Right lobe of liver (tissue), 6 donors: ENCODE results near the gene P4HA2. TPM values are rescaled to one million over a fixed set of nuclear protein-coding genes. Genes with fewer than 3 reads are reported as not detected.

Experiments
- ATAC-seq, 4 donors: fragments of 200-7000 bp; cut with Tn5 transposase; one replicate each; pipeline ENCODE4 v1.9.1; 2020; ENCODE audit warnings: mild to moderate bottlenecking in 4 of 4, moderate library complexity in 4 of 4
- DNase-seq, 3 donors: peaks; one replicate each; pipeline ENCODE4 v3.0.0-alpha.2; 2020
- H3K27ac ChIP-seq, 3 donors: fragments of 200-600 bp; one replicate each; pipeline ENCODE4 v1.8.0; 2022
- H3K27me3 ChIP-seq, 2 donors: fragments of 200-600 bp; one replicate each; pipeline ENCODE4 v1.8.0; 2022
- H3K36me3 ChIP-seq, 4 donors: fragments of 200-600 bp; sonication (generic) in 1 of 4; one replicate each; pipeline versions ENCODE4 v1.5.1 to v1.8.0; 2017 to 2022; ENCODE audit warnings: control low read depth in 1 of 4
- H3K4me1 ChIP-seq, 4 donors: fragments of 200-600 bp; sonication (generic) in 1 of 4; one replicate each; pipeline versions ENCODE4 v1.5.1 to v1.8.0; 2017 to 2022; ENCODE audit warnings: control low read depth in 1 of 4
- H3K4me3 ChIP-seq, 3 donors: fragments of 200-600 bp; one replicate each; pipeline ENCODE4 v1.8.0; 2022
- H3K9me3 ChIP-seq, 4 donors: fragments of 200-600 bp; sonication (generic) in 1 of 4; one replicate each; pipeline versions ENCODE4 v1.5.1 to v1.8.0; 2017 to 2022; ENCODE audit warnings: control low read depth in 1 of 4
- CTCF ChIP-seq, 4 donors: fragments of 200-600 bp in 3 of 4; fragments of 450-650 bp in 1 of 4; IDR thresholded peaks; one replicate each; pipeline versions ENCODE4 v1.5.1 to v1.8.0; 2016 to 2022; ENCODE audit warnings: antibody characterized with exemption in 4 of 4, mild to moderate bottlenecking in 2 of 4
- POLR2A ChIP-seq: fragments of 450-650 bp; IDR thresholded peaks from one replicate; pipeline ENCODE4 v1.6.1; 2017; ENCODE audit warnings: antibody characterized with exemption, mild to moderate bottlenecking
- WGBS: methylation state at CpG from one replicate; pipeline ENCODE4 v1.1.6; 2018; ENCODE audit warnings: low coverage, low lambda C conversion rate; ENCODE audit not compliant: insufficient coverage; ENCODE audit errors: missing lambda C conversion rate; 5-methylcytosine and 5-hydroxymethylcytosine counted together
- intact Hi-C, 2 donors: fragments of 100-400 bp; cut with DNase I; formaldehyde crosslinking; loops; one replicate each; pipeline versions ENCODE4 v1.11.2 to v1.14.1; 2022
- total RNA-seq, 6 experiments: library from RNA; depleted of rRNA in 2 of 6; stranded (reverse); fragments of >200 nt in 2 of 6; fragmentation: NEBNext Ultra II Directional in 3 of 6; extraction: Animal tissue kit (Norgen Biotek cat#: 25700) in 3 of 6; gene quantifications; one replicate each; pipeline versions ENCODE4 v1.1.0 to v1.2.4, GENCODE V29; 2016 to 2023
- donor health status: DM: no; HTN: yes; CAD: no.
- donor health status: DM: no; HTN: no; CAD: no.
- donor health status: DM: no; HTN: no; CAD: no.
- donor health status: DM: no; HTN: yes; CAD: no.
- donor health status: DM: no; HTN: yes; CAD: no.

The P4HA2 gene
- total RNA-seq, 6 experiments from 2014 or later, result 11.5 to 23.2 (median 16.5) TPM

- Histone ChIP-seq H3K9me3 (no peaks in the 10 kb centered on the region), H3K4me3 (no peak overlapping the region), H3K27ac (no peak overlapping the region), H3K4me1 (no peaks in the 10 kb centered on the region), H3K27me3 (no peaks in the 10 kb centered on the region), H3K36me3 (peaks cover 0 to 15% (median 0%) of the 10 kb centered on the region in 4 donors)
- intact Hi-C loops, result no loop called here
- ATAC-seq (no peak), DNase-seq (peak in 1 of 3 donors; percentile 22)
- TF ChIP-seq CTCF (IDR thresholded peaks at IDR 0.05) (no peak), POLR2A (no peak)
- WGBS, result 77% methylated on average over 8 of the region's 9 CpGs
Observed at GRCh38 chr5:132209131-132209530, 18.5 kb downstream of the P4HA2 start.

- Histone ChIP-seq H3K27ac (no peak overlapping the region), H3K4me1 (peaks cover 0 to 7% (median 0%) of the 10 kb centered on the region in 4 donors), H3K9me3 (no peaks in the 10 kb centered on the region), H3K36me3 (peaks cover 0 to 6% (median 0%) of the 10 kb centered on the region in 4 donors), H3K27me3 (no peaks in the 10 kb centered on the region), H3K4me3 (no peak overlapping the region)
- intact Hi-C loops, result no loop called here
- DNase-seq, result peak in 1 of 3 donors; percentile 23
- 92% methylated on average over 5 of the region's 5 CpGs for WGBS
- ATAC-seq, result no peak
- no peak for TF ChIP-seq CTCF (IDR thresholded peaks at IDR 0.05)
- TF ChIP-seq POLR2A, result no peak
Observed at GRCh38 chr5:132207778-132208177, 19.9 kb downstream of the P4HA2 start.

- intact Hi-C loops, result no loop called here
- ATAC-seq, result no peak
- DNase-seq, result no peak
- peaks cover 0 to 4% (median 0%) of the 10 kb centered on the region in 4 donors for H3K36me3 ChIP-seq
- no peaks in the 10 kb centered on the region for H3K27me3 ChIP-seq
- H3K27ac ChIP-seq, result no peak overlapping the region
- H3K4me3 ChIP-seq, result no peak overlapping the region
- no peaks in the 10 kb centered on the region for H3K9me3 ChIP-seq
- peaks cover 0 to 7% (median 0%) of the 10 kb centered on the region in 4 donors for H3K4me1 ChIP-seq
- TF ChIP-seq POLR2A, result no peak
- TF ChIP-seq CTCF (IDR thresholded peaks at IDR 0.05), result no peak
Observed at GRCh38 chr5:132206782-132207181, 20.9 kb downstream of the P4HA2 start.

GRCh38 chr5:132205385-132206125 is 22.1 kb downstream of the P4HA2 start:
- TF ChIP-seq CTCF (IDR thresholded peaks at IDR 0.05) (no peak), POLR2A (no peak)
- Histone ChIP-seq H3K27me3 (no peaks in the 10 kb centered on the region), H3K9me3 (no peaks in the 10 kb centered on the region), H3K4me3 (no peak overlapping the region), H3K27ac (no peak overlapping the region), H3K4me1 (peaks cover 0 to 7% (median 0%) of the 10 kb centered on the region in 4 donors), H3K36me3 (peaks cover 0 to 4% (median 0%) of the 10 kb centered on the region in 4 donors)
- DNase-seq (peak in 1 of 3 donors; percentile 28), ATAC-seq (no peak)
- intact Hi-C loops, result no loop called here
- 74% methylated on average over 3 of the region's 5 CpGs for WGBS
